Measurements from ENCODE around the gene ULK4.

- TF ChIP-seq CTCF (IDR thresholded peaks at IDR 0.05; ENCODE audit: insufficient read depth, low read length): no peak
- TF ChIP-seq POLR2AphosphoS5 (IDR thresholded peaks at IDR 0.05; ENCODE audit: low read depth): no peak
Measured at GRCh38 chr3:41593774-41594173, 368.1 kb downstream of the ULK4 start.
